H1 (cell line): ENCODE measurements around the gene AKR7A3. TPM values are rescaled to one million over a fixed set of nuclear protein-coding genes. Genes with fewer than 3 reads are reported as not detected.
A peak's percentile ranks its signal among the peaks of the same experiment; 100 is the strongest.

Experiments used
- ASH2L ChIP-seq: fragments of 200-600, 300-600 bp; sonication (generic); IDR thresholded peaks from one replicate; pipeline ENCODE4 v1.7.1; 2017; ENCODE audit warnings: low read length
- BCL11A ChIP-seq, 2 experiments: IDR thresholded peaks; one replicate each; pipeline ENCODE4 v1.6.1; 2011; ENCODE audit warnings: low read depth in 2 of 2, low read length in 2 of 2, mild to moderate bottlenecking in 2 of 2
- CBX5 ChIP-seq: fragments of 300-800, 300-1000 bp; sonication (generic); IDR thresholded peaks from 2 replicates; pipeline ENCODE4 v1.7.1; 2016; ENCODE audit warnings: antibody characterized with exemption, low read length, low read depth
- FOSL1 ChIP-seq: IDR thresholded peaks from 2 replicates; pipeline ENCODE4 v1.6.1; 2011; ENCODE audit warnings: mild to moderate bottlenecking, low read depth, low read length, moderate library complexity; ENCODE audit not compliant: insufficient read depth
- HDAC2 ChIP-seq, 2 experiments: fragments of 300-600 bp in 1 of 2; sonication (generic) in 1 of 2; IDR thresholded peaks; 2 replicates each; pipeline ENCODE4 v1.6.1; 2011 to 2012; ENCODE audit warnings: low read depth in 2 of 2, low read length in 2 of 2, mild to moderate bottlenecking in 2 of 2, moderate library complexity in 2 of 2, borderline replicate concordance in 1 of 2, inconsistent platforms in 1 of 2
- KDM1A ChIP-seq: fragments of 200-600, 300-600 bp; sonication (generic); IDR thresholded peaks from 2 replicates; pipeline ENCODE4 v1.7.1; 2016; ENCODE audit warnings: mild to moderate bottlenecking, low read length, borderline replicate concordance
- NANOG ChIP-seq: IDR thresholded peaks from 2 replicates; pipeline ENCODE4 v1.6.1; 2011; ENCODE audit warnings: low read length, low read depth, mild to moderate bottlenecking, inconsistent platforms; ENCODE audit not compliant: insufficient read depth, poor library complexity, severe bottlenecking
- PHF8 ChIP-seq: fragments of 200-600 bp; sonication (generic); conservative IDR thresholded peaks from 2 replicates; pipeline ENCODE4 v1.7.1; 2012; ENCODE audit warnings: low read depth, mild to moderate bottlenecking, inconsistent platforms, low read length, moderate library complexity
- POLR2A ChIP-seq, 2 experiments: IDR thresholded peaks; 1 replicate in 1 of 2; 2 replicates in 1 of 2; pipeline ENCODE4 v1.6.1; 2011; ENCODE audit warnings: low read depth in 2 of 2, low read length in 2 of 2, mild to moderate bottlenecking in 2 of 2; ENCODE audit errors: control extremely low read depth in 1 of 2
- POLR2AphosphoS5 ChIP-seq: IDR thresholded peaks from 2 replicates; pipeline ENCODE4 v1.6.1; 2011; ENCODE audit warnings: low read depth, low read length
- RNF2 ChIP-seq: fragments of 200-900, 300-1000 bp; sonication (generic); IDR thresholded peaks from 2 replicates; pipeline ENCODE4 v1.7.1; 2016; ENCODE audit warnings: borderline replicate concordance, low read depth, mild to moderate bottlenecking, antibody characterized with exemption, low read length; ENCODE audit not compliant: poor library complexity, severe bottlenecking; ENCODE audit errors: missing control alignments
- SP2 ChIP-seq: IDR thresholded peaks from 2 replicates; pipeline ENCODE4 v1.6.1; 2012; ENCODE audit warnings: mild to moderate bottlenecking, low read length, inconsistent platforms
- SRF ChIP-seq: IDR thresholded peaks from 2 replicates; pipeline ENCODE4 v1.6.1; 2011; ENCODE audit warnings: mild to moderate bottlenecking, low read depth, low read length, moderate library complexity
- TBP ChIP-seq: IDR thresholded peaks from 2 replicates; pipeline ENCODE4 v1.6.1; 2011; ENCODE audit warnings: low read depth, low read length, improper control_type of control experiment
- polyA plus RNA-seq, 7 experiments: library from polyadenylated mRNA; depleted of rRNA in 3 of 7; stranded (reverse) in 5 of 7; unstranded in 2 of 7; fragments of >200 nt in 5 of 7; fragments of 200-250 nt in 2 of 7; gene quantifications; 1 replicate in 5 of 7; 2 replicates in 1 of 7; 4 replicates in 1 of 7; pipeline versions ENCODE4 v1.2.1 to v1.2.3, GENCODE V29; 2011 to 2013; ENCODE audit warnings: missing spikeins in 2 of 7, mixed read lengths in 2 of 7
- total RNA-seq: library from RNA; stranded (reverse); fragmentation: NEBNext Ultra II Directional; extraction: Animal tissue kit (Norgen Biotek cat#: 25700); gene quantifications from 2 replicates; pipeline ENCODE4 v1.2.1, GENCODE V29; 2021
- TF ChIP-seq, protein P1 (sequence below), 3 experiments: IDR thresholded peaks; 1 replicate in 2 of 3; 2 replicates in 1 of 3; pipeline versions ENCODE4 v1.5.1 to v1.6.1; 2011; ENCODE audit warnings: low read length in 3 of 3, mild to moderate bottlenecking in 3 of 3, inconsistent platforms in 2 of 3, low read depth in 1 of 3, moderate library complexity in 1 of 3; ENCODE audit not compliant: insufficient read depth in 1 of 3; ENCODE audit errors: control extremely low read depth in 1 of 3
- TF ChIP-seq, protein P2 (sequence below): IDR thresholded peaks from 2 replicates; pipeline ENCODE4 v1.6.1; 2012; ENCODE audit warnings: low read length, inconsistent platforms
- TF ChIP-seq, protein P3 (sequence below): IDR thresholded peaks from 2 replicates; pipeline ENCODE4 v1.6.1; 2011; ENCODE audit warnings: low read length, improper control_type of control experiment
- TF ChIP-seq, protein P4 (sequence below): IDR thresholded peaks from 2 replicates; pipeline ENCODE4 v1.6.1; 2012; ENCODE audit warnings: inconsistent platforms

AKR7A3 gene
- total and polyA plus RNA-seq, 2 of the 8 experiments (the other 6 are each of a cell fraction or from before 2014, with no cell fraction given), result 0.62 to 0.65 TPM

DNA sequence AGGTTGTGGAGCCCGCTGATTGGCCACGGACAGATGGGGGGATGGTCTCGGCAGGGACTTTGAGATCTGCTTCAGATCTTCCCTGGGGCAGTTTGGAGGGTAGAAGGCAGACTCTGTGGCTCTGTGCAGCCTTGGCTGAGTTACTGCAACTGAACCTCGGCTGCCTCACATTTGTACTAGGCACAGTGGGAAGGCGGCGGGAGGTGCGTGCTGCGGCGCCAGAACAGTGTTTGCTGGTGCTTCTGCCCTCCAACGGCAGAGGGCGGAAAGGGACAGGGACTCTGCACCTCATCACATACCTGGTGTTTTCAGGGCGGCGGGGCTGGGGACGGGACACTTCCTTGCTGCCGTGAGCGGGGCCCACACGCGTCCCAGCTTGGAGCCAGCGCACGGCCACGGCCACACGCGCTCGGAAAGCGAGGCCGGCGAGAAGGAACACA is 49.8 kb upstream of the AKR7A3 start (continued):
- TF ChIP-seq TBP (peak; percentile 57), HDAC2 (IDR thresholded peaks at IDR 0.05; ENCODE audit: borderline replicate concordance in 1 of 2, low read depth in 2 of 2, low read length in 2 of 2) (no peak), RNF2 (no peak), KDM1A (no peak), BCL11A (IDR thresholded peaks at IDR 0.05; ENCODE audit: low read depth in 2 of 2, low read length in 2 of 2) (no peak), SP2 (no peak), ASH2L (peak; percentile 76), POLR2AphosphoS5 (peak; percentile 56; the same call in 1 of the 2 replicates), SRF (no peak), POLR2A (IDR thresholded peaks at IDR 0.05; ENCODE audit: control extremely low read depth in 1 of 2, low read depth in 2 of 2, low read length in 2 of 2) (peak; percentile 30 to 60), NANOG (no peak), CBX5 (no peak), FOSL1 (no peak), PHF8 (no peak)
- TF ChIP-seq, protein P1, sequence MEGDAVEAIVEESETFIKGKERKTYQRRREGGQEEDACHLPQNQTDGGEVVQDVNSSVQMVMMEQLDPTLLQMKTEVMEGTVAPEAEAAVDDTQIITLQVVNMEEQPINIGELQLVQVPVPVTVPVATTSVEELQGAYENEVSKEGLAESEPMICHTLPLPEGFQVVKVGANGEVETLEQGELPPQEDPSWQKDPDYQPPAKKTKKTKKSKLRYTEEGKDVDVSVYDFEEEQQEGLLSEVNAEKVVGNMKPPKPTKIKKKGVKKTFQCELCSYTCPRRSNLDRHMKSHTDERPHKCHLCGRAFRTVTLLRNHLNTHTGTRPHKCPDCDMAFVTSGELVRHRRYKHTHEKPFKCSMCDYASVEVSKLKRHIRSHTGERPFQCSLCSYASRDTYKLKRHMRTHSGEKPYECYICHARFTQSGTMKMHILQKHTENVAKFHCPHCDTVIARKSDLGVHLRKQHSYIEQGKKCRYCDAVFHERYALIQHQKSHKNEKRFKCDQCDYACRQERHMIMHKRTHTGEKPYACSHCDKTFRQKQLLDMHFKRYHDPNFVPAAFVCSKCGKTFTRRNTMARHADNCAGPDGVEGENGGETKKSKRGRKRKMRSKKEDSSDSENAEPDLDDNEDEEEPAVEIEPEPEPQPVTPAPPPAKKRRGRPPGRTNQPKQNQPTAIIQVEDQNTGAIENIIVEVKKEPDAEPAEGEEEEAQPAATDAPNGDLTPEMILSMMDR (IDR thresholded peaks at IDR 0.05; ENCODE audit: control extremely low read depth in 1 of 3, insufficient read depth in 1 of 3, low read depth in 1 of 3, low read length in 3 of 3), result peak; percentile 71 to 92 (median 87)
- TF ChIP-seq, protein P2, sequence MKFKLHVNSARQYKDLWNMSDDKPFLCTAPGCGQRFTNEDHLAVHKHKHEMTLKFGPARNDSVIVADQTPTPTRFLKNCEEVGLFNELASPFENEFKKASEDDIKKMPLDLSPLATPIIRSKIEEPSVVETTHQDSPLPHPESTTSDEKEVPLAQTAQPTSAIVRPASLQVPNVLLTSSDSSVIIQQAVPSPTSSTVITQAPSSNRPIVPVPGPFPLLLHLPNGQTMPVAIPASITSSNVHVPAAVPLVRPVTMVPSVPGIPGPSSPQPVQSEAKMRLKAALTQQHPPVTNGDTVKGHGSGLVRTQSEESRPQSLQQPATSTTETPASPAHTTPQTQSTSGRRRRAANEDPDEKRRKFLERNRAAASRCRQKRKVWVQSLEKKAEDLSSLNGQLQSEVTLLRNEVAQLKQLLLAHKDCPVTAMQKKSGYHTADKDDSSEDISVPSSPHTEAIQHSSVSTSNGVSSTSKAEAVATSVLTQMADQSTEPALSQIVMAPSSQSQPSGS, result no peak
- TF ChIP-seq, protein P3, sequence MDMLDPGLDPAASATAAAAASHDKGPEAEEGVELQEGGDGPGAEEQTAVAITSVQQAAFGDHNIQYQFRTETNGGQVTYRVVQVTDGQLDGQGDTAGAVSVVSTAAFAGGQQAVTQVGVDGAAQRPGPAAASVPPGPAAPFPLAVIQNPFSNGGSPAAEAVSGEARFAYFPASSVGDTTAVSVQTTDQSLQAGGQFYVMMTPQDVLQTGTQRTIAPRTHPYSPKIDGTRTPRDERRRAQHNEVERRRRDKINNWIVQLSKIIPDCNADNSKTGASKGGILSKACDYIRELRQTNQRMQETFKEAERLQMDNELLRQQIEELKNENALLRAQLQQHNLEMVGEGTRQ, result no peak
- TF ChIP-seq, protein P4, sequence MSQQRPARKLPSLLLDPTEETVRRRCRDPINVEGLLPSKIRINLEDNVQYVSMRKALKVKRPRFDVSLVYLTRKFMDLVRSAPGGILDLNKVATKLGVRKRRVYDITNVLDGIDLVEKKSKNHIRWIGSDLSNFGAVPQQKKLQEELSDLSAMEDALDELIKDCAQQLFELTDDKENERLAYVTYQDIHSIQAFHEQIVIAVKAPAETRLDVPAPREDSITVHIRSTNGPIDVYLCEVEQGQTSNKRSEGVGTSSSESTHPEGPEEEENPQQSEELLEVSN, result peak; percentile 53
